NCI-H526 treated with DMSO at 0.1 percent for 48 hours (cell line): ENCODE data around the gene DUSP10.

ENCODE experiments used
- DNase-seq: peaks from one replicate; lab custom pipeline; 2025; lab: John Stamatoyannopoulos, UW

DUSP10 gene

DNA sequence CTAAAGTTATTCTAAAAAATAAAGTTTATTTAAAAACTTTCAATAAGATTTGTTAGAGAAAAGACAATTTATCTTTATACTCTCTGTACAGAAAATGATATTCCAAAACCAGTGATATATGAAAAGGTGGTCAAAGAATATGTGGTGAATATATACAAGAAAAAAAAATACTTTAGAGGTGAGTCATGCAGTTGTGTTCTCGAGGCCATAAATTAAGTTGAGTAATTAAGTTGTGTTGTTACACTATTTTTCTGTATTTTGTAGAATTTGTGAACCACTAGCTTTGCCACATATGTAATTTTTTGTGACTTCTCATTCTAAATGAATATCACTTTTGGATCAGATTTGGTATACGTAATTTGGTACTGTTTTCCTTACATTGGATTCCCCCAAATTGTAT, 23.6 kb upstream of the DUSP10 start:
- DNase-seq: no peak

DNA sequence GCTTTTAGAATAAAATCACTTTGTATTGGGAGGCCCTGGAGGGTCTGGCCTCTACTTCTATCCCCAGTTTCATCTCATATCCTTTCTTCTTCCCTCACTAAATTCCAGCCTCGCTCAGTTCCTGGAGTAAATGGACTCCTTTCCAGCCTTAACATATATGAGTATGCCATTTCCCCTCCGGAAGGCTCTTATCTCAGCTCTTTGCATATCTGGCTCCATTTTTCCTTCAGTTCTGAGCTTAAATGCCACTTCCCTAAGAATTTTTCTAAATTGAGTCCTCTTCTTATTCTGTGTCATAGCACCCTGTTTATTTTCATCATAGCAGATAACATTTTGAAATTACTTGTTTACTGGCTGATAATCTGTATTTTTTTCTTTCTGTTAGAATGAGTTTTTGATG, 20.2 kb upstream of the DUSP10 start:
- no peak for DNase-seq

- DNase-seq: no peak
Measured at GRCh38 chr1:221761354-221762002, 19.6 kb upstream of the DUSP10 start.

- DNase-seq: no peak
Measured at GRCh38 chr1:221760911-221761310, 19.0 kb upstream of the DUSP10 start.

DNA sequence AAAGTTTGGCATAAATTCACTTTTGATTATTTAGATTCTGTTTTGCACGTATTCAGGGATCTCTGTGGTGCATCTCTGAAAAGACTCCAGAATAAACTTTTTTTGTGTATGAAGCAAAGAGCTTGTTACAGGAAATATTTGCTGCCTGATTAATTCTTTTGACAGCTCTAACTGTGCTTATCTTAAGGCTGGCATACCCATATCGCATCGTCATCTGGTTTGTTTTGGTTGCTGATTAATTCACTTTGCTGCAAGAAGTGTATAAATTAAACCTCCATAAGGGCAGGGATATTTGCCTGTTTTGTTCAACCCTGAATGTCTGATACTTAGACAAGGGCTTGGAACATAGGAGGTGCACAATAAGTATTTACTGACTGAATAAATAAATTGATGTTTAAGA, 17.5 kb upstream of the DUSP10 start:
- no peak for DNase-seq

- no peak for DNase-seq
Measured at GRCh38 chr1:221758455-221758854, 16.6 kb upstream of the DUSP10 start.

GRCh38 chr1:221756830-221757551, 15.1 kb upstream of the DUSP10 start:
- no peak for DNase-seq

DNA sequence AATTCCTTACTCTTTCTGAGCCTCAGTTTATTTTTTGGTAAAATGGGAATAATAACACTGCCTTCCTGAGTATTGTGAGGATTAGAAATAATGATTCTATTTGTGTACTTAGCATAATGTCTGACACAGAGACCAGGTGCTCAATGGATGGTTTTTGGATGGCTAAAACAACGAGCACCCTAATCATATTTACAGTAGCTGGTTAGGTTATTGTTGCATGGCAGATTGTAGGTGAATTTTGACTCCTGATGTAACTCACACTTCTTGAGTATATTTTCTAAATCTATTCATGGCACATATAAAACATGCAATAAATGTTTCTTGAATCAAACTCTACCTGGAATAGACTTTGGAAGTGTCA, 11.9 kb upstream of the DUSP10 start:
- no peak for DNase-seq

GRCh38 chr1:221751226-221751887, 9.5 kb upstream of the DUSP10 start:
- DNase-seq: no peak

- no peak for DNase-seq
Measured at GRCh38 chr1:221748981-221749380, 7.1 kb upstream of the DUSP10 start.

DNA sequence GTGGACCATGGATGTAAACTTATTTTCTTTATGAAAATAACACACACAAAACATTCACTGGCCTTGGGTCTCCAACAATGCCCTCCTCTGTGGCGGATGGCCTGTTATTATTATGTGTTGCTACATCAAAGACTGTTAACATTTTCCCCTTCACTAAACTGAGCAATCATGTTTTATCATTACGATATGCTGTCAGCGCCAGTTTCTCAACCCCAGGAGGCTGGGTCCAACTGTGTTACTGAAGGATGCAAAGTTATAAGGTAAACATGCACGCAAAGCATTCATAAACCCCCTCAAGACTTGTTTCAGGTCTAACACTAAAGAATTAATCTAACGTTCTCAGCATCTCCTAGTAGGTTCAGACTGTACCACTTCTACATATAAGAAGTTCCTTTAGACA, 6.0 kb upstream of the DUSP10 start:
- no peak for DNase-seq

DNA sequence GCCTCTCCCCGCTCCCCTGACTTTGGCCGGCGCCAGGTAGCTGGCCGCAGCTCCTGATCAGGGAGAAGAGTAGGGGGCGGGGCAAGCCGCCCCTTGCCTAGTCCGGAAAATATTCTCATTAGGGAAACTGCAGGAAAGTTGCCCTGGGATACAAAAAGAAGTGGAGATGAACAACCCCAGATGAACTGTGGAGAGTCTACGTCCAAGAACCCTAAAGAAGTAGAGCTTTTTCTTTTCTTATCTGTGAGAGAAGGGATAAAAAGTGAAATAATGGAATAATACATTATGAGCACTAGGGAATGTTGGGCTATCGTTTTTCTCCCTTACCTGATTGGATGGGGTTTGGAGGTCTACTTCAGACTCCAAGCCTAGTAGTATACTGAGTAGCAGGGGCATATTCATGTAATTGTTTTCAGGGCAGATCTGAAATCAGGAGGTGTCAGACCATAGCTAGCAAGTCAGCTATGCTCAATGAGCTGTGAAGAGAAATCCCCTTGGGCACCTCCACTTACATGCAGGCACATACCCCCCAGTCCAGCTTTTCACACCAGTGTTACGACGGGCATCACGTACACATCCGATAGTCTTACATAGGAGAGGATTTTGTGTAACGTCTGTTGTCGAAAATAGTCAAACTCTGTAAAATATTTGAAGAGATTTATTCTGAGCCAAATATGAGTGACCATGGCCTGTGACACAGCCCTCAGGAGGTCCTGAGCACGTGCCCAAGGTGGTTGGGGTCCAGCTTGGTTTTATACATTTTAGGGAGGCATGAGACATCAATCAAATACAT, 1.7 kb upstream of the DUSP10 start:
- DNase-seq: peak; percentile 17

DNA sequence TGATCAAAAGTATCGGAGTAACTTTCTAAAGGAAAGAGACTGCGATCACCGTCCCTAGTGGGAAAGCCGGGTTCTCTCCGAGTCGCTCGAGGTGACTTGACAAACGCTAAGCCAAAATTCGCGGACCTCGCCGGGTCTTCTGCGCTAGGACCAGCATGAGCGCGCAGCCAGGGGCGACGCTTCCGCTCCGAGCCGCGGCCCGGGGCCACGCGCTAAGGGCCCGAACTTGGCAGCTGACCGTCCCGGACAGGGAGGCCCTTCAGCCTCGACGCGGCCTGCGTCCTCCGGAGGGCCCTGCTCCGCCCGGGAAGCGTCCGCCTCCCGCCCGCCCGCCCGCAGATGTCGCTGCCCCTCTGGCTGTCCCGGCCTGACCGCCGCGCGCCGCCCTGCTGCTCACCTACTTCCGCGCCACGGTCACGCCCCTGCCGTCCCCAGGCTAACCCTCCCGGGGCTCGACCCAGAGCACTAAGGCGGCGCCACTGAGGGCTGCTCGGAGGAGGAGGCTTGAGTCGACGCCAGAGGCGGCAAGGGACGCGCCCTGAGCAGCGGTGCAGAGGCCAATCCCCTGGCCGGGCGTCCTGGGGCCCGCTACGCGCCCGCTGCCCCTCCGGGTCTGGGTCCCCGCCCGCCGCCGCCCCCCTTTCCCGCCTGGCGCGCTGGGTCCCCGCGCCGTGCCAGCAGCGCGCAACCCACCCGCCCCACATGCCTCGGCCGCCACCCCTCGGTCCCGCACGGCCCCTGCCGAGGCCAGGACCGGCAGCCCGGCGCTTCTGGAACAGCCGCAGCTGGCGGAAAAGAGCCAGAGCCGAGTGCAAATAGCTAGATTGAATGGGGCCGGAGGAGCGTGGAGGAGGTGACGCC, 896 bp upstream of the DUSP10 start:
- DNase-seq: peak; percentile 62

DNA sequence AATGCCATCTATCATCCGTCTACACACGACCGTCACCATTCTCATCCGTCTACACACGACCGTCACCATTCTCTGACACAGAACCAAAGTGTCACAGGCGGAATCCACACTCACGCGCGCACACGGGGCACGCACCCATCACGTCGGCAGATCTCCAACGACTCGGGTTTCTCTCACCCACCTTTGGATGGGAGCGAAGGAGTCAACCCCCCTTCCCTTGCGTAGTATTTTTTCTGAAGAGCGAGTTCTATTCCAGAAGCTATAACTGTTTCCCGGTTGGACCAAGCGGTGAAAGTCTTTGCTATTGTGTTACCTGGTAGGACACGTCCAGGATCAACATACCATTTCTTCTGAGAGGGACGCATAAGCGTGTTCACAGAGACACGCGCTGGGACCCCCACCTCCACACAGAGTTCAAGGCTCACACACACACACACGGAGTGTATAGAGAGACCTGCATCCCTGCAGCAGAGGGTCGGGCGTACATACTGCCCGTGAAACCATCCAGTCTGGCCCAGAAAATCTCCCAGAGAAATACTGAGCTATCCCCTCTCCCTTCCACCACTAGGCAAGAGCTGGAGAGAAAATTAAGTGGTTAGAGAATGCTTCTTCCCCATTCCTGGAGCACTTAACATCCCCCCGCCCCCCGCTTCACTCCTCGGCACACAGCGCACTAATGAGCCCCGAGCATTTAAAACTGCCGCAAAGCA, 741 bp downstream of the DUSP10 start:
- no peak for DNase-seq

DNA sequence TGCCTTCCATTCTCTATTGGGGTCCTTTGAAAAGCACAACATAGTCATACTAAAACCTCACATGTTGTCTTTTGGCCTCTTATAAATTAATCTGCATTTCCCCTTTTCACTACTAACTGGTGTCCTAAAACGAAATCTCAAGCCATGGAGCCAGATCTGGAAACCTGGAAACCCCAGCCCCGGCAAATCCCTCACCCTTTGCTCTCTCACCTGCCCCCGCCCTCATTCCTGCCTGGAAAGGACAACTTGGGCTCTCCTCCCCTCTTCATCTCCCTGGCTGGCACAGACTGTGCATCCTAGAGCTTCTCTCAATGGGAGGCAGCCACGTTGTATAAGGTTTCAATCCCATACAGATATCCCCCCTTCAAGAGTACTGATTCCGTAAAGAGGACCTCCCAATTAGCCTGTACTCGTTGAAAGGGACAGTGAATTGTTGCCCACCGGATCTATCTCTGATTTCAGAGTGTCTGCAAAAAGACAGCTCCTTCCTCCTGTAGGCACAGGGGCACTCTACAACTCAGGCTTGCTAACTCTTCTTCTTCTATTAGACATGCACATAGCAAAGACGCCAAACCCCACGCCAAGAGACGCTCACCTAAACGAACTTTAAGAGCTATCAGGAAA, 1.4 kb downstream of the DUSP10 start:
- DNase-seq: no peak

DNA sequence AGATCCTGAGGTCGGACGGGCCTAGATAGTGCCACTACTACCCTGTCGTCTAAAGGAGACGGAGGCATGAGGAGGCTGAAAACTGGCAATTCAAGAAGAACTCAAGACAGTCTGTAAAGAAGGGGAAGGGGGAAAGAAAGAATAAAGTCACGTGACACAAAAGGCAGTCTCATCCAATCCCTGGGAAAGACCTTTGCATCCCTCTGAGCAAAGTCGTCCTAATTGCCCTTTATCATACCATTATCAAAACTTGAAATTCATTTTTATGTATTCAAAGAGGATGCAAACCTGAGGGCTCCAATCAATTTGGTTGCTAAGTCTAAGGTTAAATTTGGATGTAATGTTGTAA, 2.2 kb downstream of the DUSP10 start:
- no peak for DNase-seq

DNA sequence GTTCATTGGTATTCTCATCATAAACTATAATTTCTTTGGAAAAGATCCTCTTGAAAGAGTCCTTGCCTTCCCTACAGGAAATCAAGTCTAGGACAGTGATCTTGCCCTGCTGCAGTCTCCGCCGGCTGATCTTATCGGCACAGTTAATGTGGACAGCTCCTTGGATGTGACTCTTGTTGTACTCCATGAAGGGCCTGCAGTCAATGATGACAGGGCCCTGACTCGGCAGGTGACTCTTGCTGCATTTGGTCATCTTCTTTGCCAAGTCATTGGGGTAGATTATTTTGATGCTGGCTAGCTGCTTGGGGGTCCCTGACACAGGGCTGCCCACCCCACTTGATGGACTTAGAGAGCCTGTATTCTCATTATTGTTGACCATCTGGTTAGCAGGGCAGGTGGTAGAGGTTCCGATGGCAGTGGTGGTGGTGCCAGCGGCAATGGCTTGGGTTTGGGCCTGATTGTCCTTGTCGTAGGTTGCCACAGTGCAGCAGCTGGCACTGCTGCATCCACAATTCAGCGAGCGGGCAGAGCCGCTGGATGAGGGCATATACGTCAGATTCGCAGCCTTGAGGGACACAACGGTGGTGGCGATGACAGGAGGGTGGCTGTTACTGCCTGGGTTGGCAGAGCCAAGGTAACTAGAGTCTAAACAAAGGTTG, 2.7 kb downstream of the DUSP10 start:
- no peak for DNase-seq

GRCh38 chr1:221736714-221737113, 5.2 kb downstream of the DUSP10 start:
- no peak for DNase-seq

- DNase-seq: no peak
Measured at GRCh38 chr1:221735999-221736398, 5.9 kb downstream of the DUSP10 start.

- DNase-seq: no peak
Measured at GRCh38 chr1:221734187-221734586, 7.7 kb downstream of the DUSP10 start.
